Endothelial cell of umbilical vein (primary cell): ENCODE results near the gene FMC1.

Experiments used
- EZH2 ChIP-seq: IDR thresholded peaks from 2 replicates; pipeline ENCODE4 v1.6.1; 2012; ENCODE audit warnings: borderline replicate concordance, low read depth, mild to moderate bottlenecking, moderate library complexity, low read length, inconsistent platforms; ENCODE audit not compliant: severe bottlenecking
- GATA2 ChIP-seq: IDR thresholded peaks from 2 replicates; pipeline ENCODE4 v1.7.0; 2011; ENCODE audit warnings: low read depth, mild to moderate bottlenecking, moderate library complexity, mixed read lengths, low read length; ENCODE audit not compliant: insufficient read length, insufficient read depth
- MYC ChIP-seq: IDR thresholded peaks from one replicate; pipeline ENCODE4 v1.6.1; 2011; ENCODE audit warnings: mild to moderate bottlenecking, low read depth, low read length
- POLR2A ChIP-seq: IDR thresholded peaks from 2 replicates; pipeline ENCODE4 v1.6.1; 2012; ENCODE audit warnings: low read depth, mild to moderate bottlenecking, control low read depth, low read length
- POLR2AphosphoS5 ChIP-seq: IDR thresholded peaks from 2 replicates; pipeline ENCODE4 v1.6.1; 2012; ENCODE audit warnings: low read depth, mild to moderate bottlenecking, control low read depth, low read length, moderate library complexity; ENCODE audit not compliant: insufficient read depth
- TF ChIP-seq, protein P1 (sequence below), 2 donors: IDR thresholded peaks; 1 replicate in 1 of 2; 2 replicates in 1 of 2; pipeline ENCODE4 v1.5.1; 2011; ENCODE audit warnings: low read length in 2 of 2, mild to moderate bottlenecking in 2 of 2, moderate library complexity in 2 of 2, control low read depth in 1 of 2, inconsistent platforms in 1 of 2, low read depth in 1 of 2; ENCODE audit not compliant: insufficient read depth in 1 of 2; ENCODE audit errors: extremely low read depth in 1 of 2
- TF ChIP-seq, protein P2 (sequence below): IDR thresholded peaks from 2 replicates; pipeline ENCODE4 v1.6.1; 2011; ENCODE audit not compliant: insufficient read depth, insufficient read length

- TF ChIP-seq GATA2 (no peak), POLR2A (no peak), POLR2AphosphoS5 (no peak), EZH2 (no peak), MYC (no peak)
- TF ChIP-seq, protein P1, sequence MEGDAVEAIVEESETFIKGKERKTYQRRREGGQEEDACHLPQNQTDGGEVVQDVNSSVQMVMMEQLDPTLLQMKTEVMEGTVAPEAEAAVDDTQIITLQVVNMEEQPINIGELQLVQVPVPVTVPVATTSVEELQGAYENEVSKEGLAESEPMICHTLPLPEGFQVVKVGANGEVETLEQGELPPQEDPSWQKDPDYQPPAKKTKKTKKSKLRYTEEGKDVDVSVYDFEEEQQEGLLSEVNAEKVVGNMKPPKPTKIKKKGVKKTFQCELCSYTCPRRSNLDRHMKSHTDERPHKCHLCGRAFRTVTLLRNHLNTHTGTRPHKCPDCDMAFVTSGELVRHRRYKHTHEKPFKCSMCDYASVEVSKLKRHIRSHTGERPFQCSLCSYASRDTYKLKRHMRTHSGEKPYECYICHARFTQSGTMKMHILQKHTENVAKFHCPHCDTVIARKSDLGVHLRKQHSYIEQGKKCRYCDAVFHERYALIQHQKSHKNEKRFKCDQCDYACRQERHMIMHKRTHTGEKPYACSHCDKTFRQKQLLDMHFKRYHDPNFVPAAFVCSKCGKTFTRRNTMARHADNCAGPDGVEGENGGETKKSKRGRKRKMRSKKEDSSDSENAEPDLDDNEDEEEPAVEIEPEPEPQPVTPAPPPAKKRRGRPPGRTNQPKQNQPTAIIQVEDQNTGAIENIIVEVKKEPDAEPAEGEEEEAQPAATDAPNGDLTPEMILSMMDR (IDR thresholded peaks at IDR 0.05; ENCODE audit: extremely low read depth in 1 of 2, insufficient read depth in 1 of 2, low read depth in 1 of 2, low read length in 2 of 2), result no peak
- TF ChIP-seq, protein P2, sequence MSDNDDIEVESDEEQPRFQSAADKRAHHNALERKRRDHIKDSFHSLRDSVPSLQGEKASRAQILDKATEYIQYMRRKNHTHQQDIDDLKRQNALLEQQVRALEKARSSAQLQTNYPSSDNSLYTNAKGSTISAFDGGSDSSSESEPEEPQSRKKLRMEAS, result no peak
Observed at GRCh38 chr7:139294951-139295575, 46.1 kb upstream of the FMC1 start.
